GM19328 (cell line): ENCODE data around the gene SLC46A2.

Experiments
- ATAC-seq: cut with Tn5 transposase; IDR thresholded peaks from one replicate; pipeline ENCODE4 v1.9.1; 2021; ENCODE audit warnings: mild to moderate bottlenecking, moderate library complexity; ENCODE audit not compliant: unreplicated experiment

Gene SLC46A2

DNA sequence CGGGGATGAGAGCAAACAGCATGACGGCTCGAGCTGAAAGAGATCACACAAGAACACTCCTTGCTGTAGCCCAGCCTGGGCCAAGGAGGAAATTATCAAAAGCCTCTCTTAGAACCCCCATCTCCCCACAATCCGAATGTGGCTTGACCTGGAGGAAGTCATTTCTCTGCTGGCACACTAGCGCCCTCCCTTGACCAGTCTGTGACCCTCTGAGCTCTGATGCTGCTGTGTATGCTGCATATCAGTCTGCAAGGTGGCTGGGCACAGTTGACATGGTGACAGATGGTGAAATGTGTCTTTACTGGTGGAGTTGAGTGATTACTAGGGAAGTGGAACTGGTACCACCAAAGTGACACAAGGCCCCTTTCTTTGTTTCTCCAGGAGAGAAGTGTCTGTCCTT, 3.3 kb downstream of the SLC46A2 start:
- ATAC-seq, result no peak

DNA sequence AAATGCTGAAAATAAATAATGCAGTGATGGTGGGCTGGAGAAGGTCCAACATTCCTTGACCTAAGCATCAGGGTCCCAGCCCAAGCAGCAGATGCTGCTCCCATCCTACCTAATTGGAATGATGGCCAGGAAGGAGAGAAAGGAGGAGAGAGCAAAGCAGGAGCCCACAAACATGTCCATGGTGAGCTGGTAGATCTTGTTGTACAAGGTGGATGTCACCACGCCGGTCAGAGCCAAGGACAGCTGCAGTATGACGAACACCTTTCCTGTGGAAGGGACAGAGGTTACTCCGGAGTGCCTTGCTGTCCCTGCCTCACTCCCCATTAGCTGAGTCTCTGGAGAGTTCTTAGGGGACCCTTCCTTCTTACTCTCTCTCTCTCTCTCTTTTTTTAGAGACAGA, 4.3 kb downstream of the SLC46A2 start:
- ATAC-seq, result no peak

DNA sequence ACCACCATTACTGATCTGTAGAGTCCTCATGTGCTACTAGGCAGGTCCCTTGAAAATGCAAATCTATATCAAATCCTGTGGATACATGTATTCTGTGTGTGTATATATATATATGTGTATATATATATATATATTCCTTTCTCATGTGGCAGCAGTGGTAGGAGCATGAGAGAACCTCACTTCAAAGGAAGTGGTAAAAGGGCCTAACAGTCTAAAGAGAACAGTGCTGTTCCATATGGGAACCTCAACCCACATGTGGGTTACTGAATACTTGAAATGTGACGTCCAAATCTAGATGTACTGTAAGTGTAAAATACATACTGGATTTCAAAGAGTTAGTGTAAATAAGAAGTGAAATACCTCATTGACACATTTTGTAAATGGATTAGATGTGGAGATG, 5.4 kb downstream of the SLC46A2 start:
- ATAC-seq, result no peak

DNA sequence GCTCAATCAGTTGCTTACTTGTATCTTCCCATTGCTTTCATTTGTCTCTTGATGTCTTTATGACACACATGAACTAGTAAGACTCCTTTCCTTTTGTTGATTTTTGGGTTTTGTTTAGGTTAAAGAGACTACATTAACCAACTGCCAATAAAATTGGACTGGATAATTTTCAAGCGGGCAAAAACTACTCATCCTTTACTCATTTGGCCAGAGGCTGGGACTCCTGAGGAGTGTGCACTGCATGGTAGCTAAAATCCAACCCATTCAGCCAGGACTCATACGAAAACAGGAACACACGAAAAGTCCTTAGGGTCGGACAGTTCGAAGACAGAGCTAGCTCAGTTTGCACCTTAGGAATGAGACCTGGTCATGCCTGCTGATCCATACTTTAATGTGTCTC, 6.0 kb downstream of the SLC46A2 start:
- no peak for ATAC-seq

- no peak for ATAC-seq
These were observed 6.6 kb downstream of the SLC46A2 start for GRCh38 chr9:112884101-112884500.

GRCh38 chr9:112881331-112881730, 9.3 kb downstream of the SLC46A2 start:
- ATAC-seq, result no peak

DNA sequence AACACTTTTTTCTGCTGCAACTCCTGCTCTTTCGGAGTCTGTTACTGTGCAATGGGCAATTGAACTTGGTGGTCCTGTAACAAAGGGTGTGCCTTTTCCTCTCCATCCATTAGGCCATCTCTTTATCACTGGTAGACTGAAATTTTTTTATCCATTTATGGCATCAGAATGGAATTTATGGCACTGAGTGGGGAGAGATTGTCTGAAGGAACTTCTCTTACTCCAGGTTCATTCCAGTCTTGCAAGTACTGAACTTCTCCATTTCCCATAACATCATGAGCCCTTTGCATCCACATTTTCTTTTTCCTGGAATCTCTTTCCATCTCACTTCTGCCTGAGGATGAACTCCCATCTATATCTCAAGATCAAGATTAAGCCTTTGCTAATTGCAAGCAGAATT, 10.0 kb downstream of the SLC46A2 start:
- ATAC-seq, result no peak

- ATAC-seq, result no peak
These were observed 11.9 kb downstream of the SLC46A2 start for GRCh38 chr9:112878752-112879151.

DNA sequence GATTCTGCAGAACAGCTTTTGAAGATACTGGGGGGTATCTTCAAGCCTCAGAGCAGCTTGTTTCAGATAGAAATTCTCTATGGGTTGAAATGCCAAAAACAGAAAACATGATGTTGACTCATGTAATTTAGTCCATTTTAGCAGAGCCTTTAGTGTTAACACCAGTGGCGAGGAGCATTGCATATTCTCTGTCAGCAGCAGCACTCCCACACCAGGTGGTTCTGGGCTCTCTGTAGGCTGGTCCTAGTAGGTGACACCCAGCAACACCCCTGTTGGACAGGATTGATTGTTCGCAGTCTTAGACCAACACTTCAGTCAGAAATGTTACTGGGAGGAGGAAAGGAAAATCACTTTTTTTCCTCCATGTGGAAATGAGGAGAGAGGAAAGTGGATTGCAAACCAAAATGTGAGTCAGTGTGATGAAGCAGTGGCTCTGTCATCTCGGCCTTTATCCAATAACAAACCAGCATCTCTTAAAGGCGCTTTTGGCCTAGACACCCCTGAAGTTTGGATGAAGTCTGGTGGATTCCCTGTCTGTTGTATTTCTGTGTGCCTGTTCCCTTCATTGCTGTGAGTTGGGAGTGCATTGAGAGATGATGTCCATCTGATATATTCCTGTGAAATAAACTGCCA, 16.8 kb downstream of the SLC46A2 start:
- no peak for ATAC-seq

DNA sequence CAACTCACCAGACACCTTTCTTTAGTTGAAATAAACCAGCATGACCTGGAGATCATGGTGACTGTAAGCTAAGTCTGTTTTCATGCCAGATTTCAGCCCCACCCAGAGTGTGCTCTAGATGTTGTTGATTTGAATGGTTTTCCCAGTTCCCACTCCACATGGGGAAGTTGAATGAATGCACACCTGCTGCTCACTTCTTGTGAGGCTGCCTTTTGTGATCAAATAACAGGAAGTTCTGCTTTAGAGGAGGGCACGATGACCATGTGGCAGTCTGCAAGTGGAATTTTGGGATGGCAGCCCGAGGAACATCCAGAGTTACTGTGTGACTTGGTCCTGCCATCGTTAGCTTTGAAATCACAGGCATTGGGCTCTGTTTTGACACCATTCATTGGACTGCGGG, 18.7 kb downstream of the SLC46A2 start:
- ATAC-seq, result no peak

DNA sequence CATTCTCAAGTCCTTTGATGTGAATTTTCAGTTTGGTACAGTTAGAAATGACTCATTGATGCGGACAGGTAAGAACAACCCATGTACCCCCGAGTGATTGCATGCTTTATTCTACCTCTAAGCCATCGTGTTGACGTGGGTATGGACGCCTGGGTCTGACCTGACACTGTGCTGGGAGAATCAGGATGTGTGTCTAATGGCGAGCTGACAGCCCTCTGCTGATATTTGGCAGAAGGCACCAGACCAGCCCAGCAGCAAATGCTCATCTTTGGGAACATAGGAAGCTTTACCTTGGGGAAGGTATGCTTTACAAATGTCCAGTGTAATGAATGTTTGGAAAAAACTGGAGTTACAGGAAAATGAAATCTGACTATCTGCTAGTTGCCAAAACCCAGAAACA, 20.1 kb downstream of the SLC46A2 start:
- no peak for ATAC-seq

- ATAC-seq, result no peak
These were observed 20.8 kb downstream of the SLC46A2 start for GRCh38 chr9:112869917-112870316.

GRCh38 chr9:112869041-112869529, 21.6 kb downstream of the SLC46A2 start:
- ATAC-seq, result no peak

DNA sequence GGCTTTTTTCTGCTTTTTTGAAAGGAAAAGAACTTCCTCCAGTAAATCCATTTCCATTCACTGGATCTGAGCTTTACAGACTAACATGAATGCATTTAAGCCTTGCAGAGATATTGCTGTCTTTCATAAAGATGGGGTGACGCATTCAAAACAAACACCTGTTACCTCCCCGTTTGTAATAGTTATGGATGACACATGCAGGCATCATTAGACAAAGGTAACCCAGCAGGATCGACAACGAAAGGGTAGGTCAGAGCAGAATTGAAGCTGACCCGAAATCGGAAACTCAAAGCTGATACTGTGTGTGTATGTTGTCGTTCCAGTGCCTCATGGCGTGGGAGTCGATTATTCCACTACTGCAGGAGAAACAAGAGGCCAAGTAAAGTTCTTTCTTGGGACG, 22.2 kb downstream of the SLC46A2 start:
- ATAC-seq, result no peak

- no peak for ATAC-seq
These were observed 23.2 kb downstream of the SLC46A2 start for GRCh38 chr9:112867275-112867991.

- no peak for ATAC-seq
These were observed 23.9 kb downstream of the SLC46A2 start for GRCh38 chr9:112866662-112867274.

- ATAC-seq, result no peak
These were observed 25.7 kb downstream of the SLC46A2 start for GRCh38 chr9:112864982-112865381.

DNA sequence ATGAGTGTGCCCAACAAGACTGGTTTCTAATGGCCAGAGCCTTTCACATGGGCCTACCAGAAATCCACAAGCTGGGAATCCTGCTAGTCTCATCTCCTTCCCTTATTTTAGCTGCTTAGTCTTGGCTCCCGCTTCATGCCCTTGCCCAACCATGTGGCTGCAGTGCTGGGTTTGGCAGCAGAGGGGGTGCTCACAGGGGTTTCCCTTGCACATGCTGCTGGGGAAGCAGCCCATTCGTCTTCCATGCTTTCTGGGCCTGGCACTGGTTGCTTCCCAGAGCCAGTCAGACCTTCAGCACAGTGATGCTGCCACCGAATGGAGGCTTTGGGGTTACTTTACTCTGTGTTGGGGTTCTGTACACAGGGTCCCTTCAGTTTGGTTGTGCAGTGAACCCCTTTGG, 26.3 kb downstream of the SLC46A2 start:
- no peak for ATAC-seq

GRCh38 chr9:112863746-112864145, 26.9 kb downstream of the SLC46A2 start:
- no peak for ATAC-seq

- ATAC-seq, result no peak
These were observed 27.5 kb downstream of the SLC46A2 start for GRCh38 chr9:112863214-112863613.

- ATAC-seq, result no peak
These were observed 28.8 kb downstream of the SLC46A2 start for GRCh38 chr9:112861638-112862555.
